HCT116 (cell line): Measurements from ENCODE around the gene RASGEF1C. TPM values are rescaled to one million over a fixed set of nuclear protein-coding genes. Genes with fewer than 3 reads are reported as not detected.

Experiments
- ATAC-seq: fragments of 200-7000 bp; cut with Tn5 transposase; 2 replicates; pipeline ENCODE4 v1.9.1; 2020; ENCODE audit warnings: mild to moderate bottlenecking, moderate library complexity
- BruUV-seq: library from RNA; stranded (reverse); fragments of 400-500 nt; replicated peaks from 2 replicates; lab custom pipeline; 2021; lab: Mats Ljungman, UMichigan
- CTCF ChIA-PET: fragments of 300-600 bp; sonication (Branson Sonifier 250); formaldehyde crosslinking; loops from one replicate; lab custom pipeline; 2021; ENCODE audit warnings: antibody characterized with exemption; lab: Charles Lee
- POLR2A ChIA-PET: fragments of 300-600, 350-600 bp; sonication (Branson Sonifier 250); formaldehyde crosslinking; loops from one replicate; lab custom pipeline; 2021; ENCODE audit warnings: antibody characterized with exemption; lab: Charles Lee
- RAD21 ChIA-PET, 2 experiments: fragments of 300-600 bp; sonication (Branson Sonifier 250); formaldehyde crosslinking; loops; one replicate each; lab custom pipeline; 2023; ENCODE audit warnings: low total read pairs in 2 of 2; ENCODE audit not compliant: uncharacterized antibody in 2 of 2, unreplicated experiment in 2 of 2, low non-redundant PET in 1 of 2; lab: Charles Lee
- DNase-seq: peaks from one replicate; pipeline ENCODE4 v3.0.0-alpha.2; 2010; ENCODE audit warnings: low read depth, low spot score
- H2AFZ ChIP-seq: fragments of 200-600 bp; shearing (Covaris generic), sonication (generic); 2 replicates; pipeline ENCODE4 v1.6.1; 2017; ENCODE audit warnings: low read depth, mixed run types, mixed read lengths, antibody characterized with exemption, low read length; ENCODE audit not compliant: poor library complexity, severe bottlenecking
- H3K27ac ChIP-seq: 2 replicates; pipeline ENCODE4 v1.5.1; 2012; ENCODE audit warnings: low read depth, low read length
- H3K27me3 ChIP-seq: fragments of 200-600 bp; sonication (generic); 2 replicates; pipeline ENCODE4 v1.6.1; 2016; ENCODE audit warnings: mixed run types, low read length, mixed read lengths; ENCODE audit not compliant: insufficient read depth
- H3K36me3 ChIP-seq, 2 experiments: fragments of 200-500 bp in 1 of 2; fragments of 200-600 bp in 1 of 2; sonication (Bioruptor generic) in 1 of 2; sonication (generic) in 1 of 2; 2 replicates each; pipeline versions ENCODE4 v1.5.1 to v1.6.1; 2014 to 2016; ENCODE audit warnings: low read length in 2 of 2, inconsistent platforms in 1 of 2, mixed read lengths in 1 of 2, mixed run types in 1 of 2; ENCODE audit not compliant: insufficient read depth in 2 of 2, control insufficient read depth in 1 of 2
- H3K4me1 ChIP-seq, 2 experiments: fragments of 200-600 bp in 1 of 2; sonication (generic) in 1 of 2; 2 replicates each; pipeline versions ENCODE4 v1.5.1 to v1.6.1; 2012 to 2017; ENCODE audit warnings: low read length in 2 of 2, inconsistent platforms in 1 of 2, mild to moderate bottlenecking in 1 of 2, mixed read lengths in 1 of 2, mixed run types in 1 of 2, moderate library complexity in 1 of 2; ENCODE audit not compliant: insufficient read depth in 2 of 2, control insufficient read depth in 1 of 2
- H3K4me2 ChIP-seq: fragments of 200-600 bp; sonication (generic); 2 replicates; pipeline ENCODE4 v1.6.1; 2017; ENCODE audit warnings: mixed run types, low read length, mixed read lengths
- H3K4me3 ChIP-seq, 2 experiments: fragments of 200-600 bp in 1 of 2; sonication (generic) in 1 of 2; replicated peaks in 1 of 2; 2 replicates each; pipeline ENCODE4 v1.5.1; 2011 to 2016; ENCODE audit warnings: low read length in 2 of 2, control low read depth in 1 of 2, low read depth in 1 of 2, mild to moderate bottlenecking in 1 of 2, mixed read lengths in 1 of 2, mixed run types in 1 of 2
- H3K79me2 ChIP-seq: fragments of 200-600 bp; sonication (generic); 2 replicates; pipeline ENCODE4 v1.6.1; 2017; ENCODE audit warnings: mild to moderate bottlenecking, mixed run types, low read length, moderate library complexity, mixed read lengths; ENCODE audit not compliant: insufficient read depth
- H3K9ac ChIP-seq: fragments of 200-600 bp; sonication (generic); 2 replicates; pipeline ENCODE4 v1.6.1; 2016; ENCODE audit warnings: low read length, mixed read lengths
- H3K9me2 ChIP-seq: fragments of 200-600 bp; sonication (generic), shearing (Covaris generic); 2 replicates; pipeline ENCODE4 v1.6.1; 2017; ENCODE audit warnings: mixed run types, mild to moderate bottlenecking, moderate library complexity; ENCODE audit not compliant: insufficient read depth
- H3K9me3 ChIP-seq, 2 experiments: fragments of 200-500 bp in 1 of 2; fragments of 200-600 bp in 1 of 2; sonication (Bioruptor generic) in 1 of 2; sonication (generic) in 1 of 2; 2 replicates each; pipeline ENCODE4 v1.6.1; 2014 to 2017; ENCODE audit warnings: low read length in 2 of 2, mixed read lengths in 2 of 2, inconsistent platforms in 1 of 2, low read depth in 1 of 2, mild to moderate bottlenecking in 1 of 2, mixed run types in 1 of 2, moderate library complexity in 1 of 2; ENCODE audit not compliant: control insufficient read depth in 1 of 2, insufficient read depth in 1 of 2
- H4K20me1 ChIP-seq: fragments of 200-600 bp; sonication (generic), shearing (Covaris generic); 2 replicates; pipeline ENCODE4 v1.6.1; 2017; ENCODE audit warnings: mixed run types, mild to moderate bottlenecking, moderate library complexity; ENCODE audit not compliant: insufficient read depth
- CBX3 ChIP-seq: IDR thresholded peaks from 2 replicates; pipeline ENCODE4 v1.6.1; 2012; ENCODE audit warnings: low read depth
- CTCF ChIP-seq, 3 experiments: fragments of 200-600 bp in 1 of 3; sonication (generic) in 1 of 3; IDR thresholded peaks in 2 of 3; conservative IDR thresholded peaks in 1 of 3; 2 replicates each; pipeline ENCODE4 v1.5.1; 2012 to 2017; ENCODE audit warnings: low read depth in 2 of 3, low read length in 2 of 3, antibody characterized with exemption in 1 of 3, borderline replicate concordance in 1 of 3, control low read depth in 1 of 3, mild to moderate bottlenecking in 1 of 3, mixed read lengths in 1 of 3, mixed run types in 1 of 3, moderate library complexity in 1 of 3; ENCODE audit not compliant: insufficient read depth in 1 of 3
- EZH2 ChIP-seq: fragments of 200-600 bp; sonication (generic); IDR thresholded peaks from 2 replicates; pipeline ENCODE4 v1.6.1; 2017; ENCODE audit warnings: antibody characterized with exemption, mixed run types
- FOSL1 ChIP-seq: IDR thresholded peaks from 2 replicates; pipeline ENCODE4 v1.6.1; 2012; ENCODE audit warnings: low read depth
- POLR2A ChIP-seq: IDR thresholded peaks from 2 replicates; pipeline ENCODE4 v1.7.0; 2011; ENCODE audit warnings: borderline replicate concordance; ENCODE audit not compliant: insufficient read depth, insufficient read length; ENCODE audit errors: extremely low read depth
- POLR2AphosphoS5 ChIP-seq: IDR thresholded peaks from 2 replicates; pipeline ENCODE4 v1.6.1; 2011; ENCODE audit warnings: mild to moderate bottlenecking, low read depth, low read length, moderate library complexity
- SRF ChIP-seq: IDR thresholded peaks from 2 replicates; pipeline ENCODE4 v1.6.1; 2012; ENCODE audit warnings: low read depth
- YY1 ChIP-seq: IDR thresholded peaks from 2 replicates; pipeline ENCODE4 v1.6.1; 2011; ENCODE audit warnings: low read length, low read depth, moderate library complexity, mild to moderate bottlenecking; ENCODE audit not compliant: insufficient replicate concordance; ENCODE audit errors: extremely low read depth
- ZBTB33 ChIP-seq: IDR thresholded peaks from 2 replicates; pipeline ENCODE4 v1.6.1; 2011; ENCODE audit warnings: mild to moderate bottlenecking, low read length, moderate library complexity; ENCODE audit not compliant: insufficient replicate concordance; ENCODE audit errors: extremely low read depth
- ZFX ChIP-seq: fragments of 450-650 bp; IDR thresholded peaks from 2 replicates; pipeline ENCODE4 v1.6.1; 2017
- ZNF274 ChIP-seq: fragments of 200-500 bp; sonication (Bioruptor generic); IDR thresholded peaks from 2 replicates; pipeline ENCODE4 v1.6.1; 2014; ENCODE audit warnings: mild to moderate bottlenecking, low read depth, low read length, inconsistent platforms
- intact Hi-C: fragments of 100-400 bp; cut with micrococcal nuclease; formaldehyde crosslinking; loops from 2 replicates; pipeline ENCODE4 v1.10.0; 2022
- total RNA-seq: library from RNA; stranded (reverse); gene quantifications from one replicate; pipeline ENCODE4 v1.2.1, GENCODE V29; 2021; ENCODE audit not compliant: unreplicated experiment

The RASGEF1C gene
- total RNA-seq, 1 experiment from 2014 or later: 1.2 TPM

DNA sequence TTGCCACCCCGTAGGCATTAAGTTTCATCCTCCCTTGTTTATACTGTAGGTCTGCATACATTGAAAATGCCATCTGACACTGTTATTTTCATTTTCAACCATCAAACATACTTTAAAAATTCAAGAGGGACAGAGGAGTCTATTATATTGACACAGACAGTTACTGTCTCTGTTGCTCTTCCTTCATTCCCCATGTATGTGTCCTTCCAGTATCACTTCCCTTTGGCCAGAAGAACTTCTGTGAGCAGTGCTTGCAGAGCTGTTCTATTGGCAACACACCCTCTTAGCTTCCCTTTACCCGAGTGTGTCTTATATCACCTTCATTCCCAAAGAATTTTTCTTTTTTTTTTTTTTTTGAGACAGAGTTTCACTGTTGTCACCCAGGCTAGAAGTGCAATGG is 42.8 kb downstream of the RASGEF1C start:
- CTCF ChIA-PET: no interaction called here
- ATAC-seq (no peak), DNase-seq (no peak)
- Histone ChIP-seq H3K27ac (no peak overlapping the region), H3K79me2 (no peaks in the 10 kb centered on the region), H3K4me1 (no peaks in the 10 kb centered on the region), H3K4me3 (no peak overlapping the region), H4K20me1 (no peaks in the 10 kb centered on the region), H3K4me2 (no peak overlapping the region), H3K9me3 (no peaks in the 10 kb centered on the region), H3K36me3 (no peaks in the 10 kb centered on the region), H3K9me2 (no peaks in the 10 kb centered on the region), H3K9ac (no peak overlapping the region), H2AFZ (no peak overlapping the region), H3K27me3 (no peaks in the 10 kb centered on the region)
- POLR2A ChIA-PET: no interaction called here
- RAD21 ChIA-PET: no interaction called here
- no peak for TF ChIP-seq ZBTB33
- no peak for TF ChIP-seq YY1
- TF ChIP-seq ZFX: no peak
- no peak for TF ChIP-seq CBX3
- TF ChIP-seq SRF: no peak
- TF ChIP-seq ZNF274: no peak
- TF ChIP-seq FOSL1: no peak
- TF ChIP-seq POLR2AphosphoS5: no peak
- TF ChIP-seq EZH2: no peak
- TF ChIP-seq POLR2A: no peak
- no peak for TF ChIP-seq CTCF (IDR thresholded peaks at IDR 0.05 in 2 of 3, conservative IDR thresholded peaks at IDR 0.05 in 1 of 3; ENCODE audit: borderline replicate concordance in 1 of 3, insufficient read depth in 1 of 3, low read depth in 2 of 3, low read length in 2 of 3)
- intact Hi-C loops: no loop called here
- no TSS peak for BruUV-seq
